GM06990 (cell line): ENCODE results near the gene CENPVL3.

Experiments used
- DNase-seq: peaks from one replicate; pipeline ENCODE4 v3.0.0-alpha.2; 2011; ENCODE audit not compliant: insufficient read length; ENCODE audit errors: extremely low read depth
- H3K27me3 ChIP-seq: replicated peaks from 2 replicates; pipeline ENCODE4 v1.6.0; 2011; ENCODE audit warnings: low read length; ENCODE audit not compliant: control insufficient read depth, insufficient read depth
- H3K36me3 ChIP-seq: 2 replicates; pipeline ENCODE4 v1.5.1; 2011; ENCODE audit warnings: low read length; ENCODE audit not compliant: control insufficient read depth, insufficient read depth
- H3K4me3 ChIP-seq: replicated peaks from 2 replicates; pipeline ENCODE4 v1.5.1; 2011; ENCODE audit warnings: low read depth, mild to moderate bottlenecking, control low read depth, low read length
- CTCF ChIP-seq: IDR thresholded peaks from 2 replicates; pipeline ENCODE4 v1.5.1; 2011; ENCODE audit warnings: low read length, control low read depth, mild to moderate bottlenecking, inconsistent platforms; ENCODE audit not compliant: insufficient read depth, poor library complexity, severe bottlenecking

CENPVL3 gene

GRCh38 chrX:51568586-51568985, 50.1 kb downstream of the CENPVL3 start:
- Histone ChIP-seq H3K36me3 (no peaks in the 10 kb centered on the region), H3K27me3 (no peaks in the 10 kb centered on the region), H3K4me3 (no peak overlapping the region)
- DNase-seq = no peak
- TF ChIP-seq CTCF = no peak
